Breast epithelium (tissue), 3 donors: ENCODE measurements around the gene ATP1B1.

Source experiments
- CTCF ChIP-seq, 3 donors: fragments of 450-650 bp; IDR thresholded peaks; one replicate each; pipeline ENCODE4 v1.5.1; 2016 to 2017; ENCODE audit warnings: antibody characterized with exemption in 3 of 3, mild to moderate bottlenecking in 3 of 3, moderate library complexity in 3 of 3
- POLR2A ChIP-seq: fragments of 450-650 bp; IDR thresholded peaks from one replicate; pipeline ENCODE4 v1.6.1; 2016; ENCODE audit warnings: antibody characterized with exemption, mild to moderate bottlenecking, moderate library complexity

- TF ChIP-seq CTCF (IDR thresholded peaks at IDR 0.05) (no peak), POLR2A (no peak)
Observed at GRCh38 chr1:169163059-169163458, 56.6 kb downstream of the ATP1B1 start.
